NB4 (cell line): ENCODE data around the gene ACACB.

Source experiments
- MYC ChIP-seq: IDR thresholded peaks from 2 replicates; pipeline ENCODE4 v1.6.1; 2011; ENCODE audit warnings: low read depth, low read length
- POLR2A ChIP-seq: IDR thresholded peaks from 2 replicates; pipeline ENCODE4 v1.6.1; 2011; ENCODE audit warnings: mild to moderate bottlenecking; ENCODE audit not compliant: insufficient read length; ENCODE audit errors: extremely low read depth
- TF ChIP-seq, protein P1 (sequence below): IDR thresholded peaks from one replicate; pipeline ENCODE4 v1.5.1; 2012; ENCODE audit warnings: low read depth, low read length
- TF ChIP-seq, protein P2 (sequence below): IDR thresholded peaks from 2 replicates; pipeline ENCODE4 v1.6.1; 2011; ENCODE audit warnings: low read depth, low read length

DNA sequence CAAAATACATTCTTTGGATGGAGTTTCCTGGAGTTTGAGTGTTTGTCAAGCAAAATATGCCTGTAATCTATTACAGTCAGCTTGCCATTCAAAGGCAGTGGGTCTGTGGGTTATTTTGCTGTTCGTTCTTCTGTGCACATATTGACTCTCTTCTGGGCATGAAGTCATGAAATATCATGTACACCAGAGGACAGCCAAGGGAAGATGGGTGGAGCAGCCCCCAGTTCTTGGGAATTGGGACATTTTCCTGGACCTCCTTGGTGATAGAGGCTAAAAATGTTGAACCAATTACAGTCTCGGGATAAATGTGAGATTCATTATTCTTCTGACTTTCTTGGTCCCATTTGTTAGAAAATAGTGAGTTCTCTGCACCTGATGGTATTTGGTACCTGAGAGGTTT is 103.6 kb downstream of the ACACB start:
- TF ChIP-seq POLR2A = no peak
- TF ChIP-seq, protein P1, sequence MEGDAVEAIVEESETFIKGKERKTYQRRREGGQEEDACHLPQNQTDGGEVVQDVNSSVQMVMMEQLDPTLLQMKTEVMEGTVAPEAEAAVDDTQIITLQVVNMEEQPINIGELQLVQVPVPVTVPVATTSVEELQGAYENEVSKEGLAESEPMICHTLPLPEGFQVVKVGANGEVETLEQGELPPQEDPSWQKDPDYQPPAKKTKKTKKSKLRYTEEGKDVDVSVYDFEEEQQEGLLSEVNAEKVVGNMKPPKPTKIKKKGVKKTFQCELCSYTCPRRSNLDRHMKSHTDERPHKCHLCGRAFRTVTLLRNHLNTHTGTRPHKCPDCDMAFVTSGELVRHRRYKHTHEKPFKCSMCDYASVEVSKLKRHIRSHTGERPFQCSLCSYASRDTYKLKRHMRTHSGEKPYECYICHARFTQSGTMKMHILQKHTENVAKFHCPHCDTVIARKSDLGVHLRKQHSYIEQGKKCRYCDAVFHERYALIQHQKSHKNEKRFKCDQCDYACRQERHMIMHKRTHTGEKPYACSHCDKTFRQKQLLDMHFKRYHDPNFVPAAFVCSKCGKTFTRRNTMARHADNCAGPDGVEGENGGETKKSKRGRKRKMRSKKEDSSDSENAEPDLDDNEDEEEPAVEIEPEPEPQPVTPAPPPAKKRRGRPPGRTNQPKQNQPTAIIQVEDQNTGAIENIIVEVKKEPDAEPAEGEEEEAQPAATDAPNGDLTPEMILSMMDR = no peak
- TF ChIP-seq, protein P2, sequence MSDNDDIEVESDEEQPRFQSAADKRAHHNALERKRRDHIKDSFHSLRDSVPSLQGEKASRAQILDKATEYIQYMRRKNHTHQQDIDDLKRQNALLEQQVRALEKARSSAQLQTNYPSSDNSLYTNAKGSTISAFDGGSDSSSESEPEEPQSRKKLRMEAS = no peak
- TF ChIP-seq MYC = no peak
